DMS79 (cell line): ENCODE data around the gene TKT.

Experiments used
- DNase-seq: peaks from one replicate; lab custom pipeline; 2025; lab: John Stamatoyannopoulos, UW

TKT gene

GRCh38 chr3:53239800-53240199, 16.0 kb downstream of the TKT start:
- no peak for DNase-seq

- no peak for DNase-seq
Observed at GRCh38 chr3:53238886-53239285, 16.9 kb downstream of the TKT start.

DNA sequence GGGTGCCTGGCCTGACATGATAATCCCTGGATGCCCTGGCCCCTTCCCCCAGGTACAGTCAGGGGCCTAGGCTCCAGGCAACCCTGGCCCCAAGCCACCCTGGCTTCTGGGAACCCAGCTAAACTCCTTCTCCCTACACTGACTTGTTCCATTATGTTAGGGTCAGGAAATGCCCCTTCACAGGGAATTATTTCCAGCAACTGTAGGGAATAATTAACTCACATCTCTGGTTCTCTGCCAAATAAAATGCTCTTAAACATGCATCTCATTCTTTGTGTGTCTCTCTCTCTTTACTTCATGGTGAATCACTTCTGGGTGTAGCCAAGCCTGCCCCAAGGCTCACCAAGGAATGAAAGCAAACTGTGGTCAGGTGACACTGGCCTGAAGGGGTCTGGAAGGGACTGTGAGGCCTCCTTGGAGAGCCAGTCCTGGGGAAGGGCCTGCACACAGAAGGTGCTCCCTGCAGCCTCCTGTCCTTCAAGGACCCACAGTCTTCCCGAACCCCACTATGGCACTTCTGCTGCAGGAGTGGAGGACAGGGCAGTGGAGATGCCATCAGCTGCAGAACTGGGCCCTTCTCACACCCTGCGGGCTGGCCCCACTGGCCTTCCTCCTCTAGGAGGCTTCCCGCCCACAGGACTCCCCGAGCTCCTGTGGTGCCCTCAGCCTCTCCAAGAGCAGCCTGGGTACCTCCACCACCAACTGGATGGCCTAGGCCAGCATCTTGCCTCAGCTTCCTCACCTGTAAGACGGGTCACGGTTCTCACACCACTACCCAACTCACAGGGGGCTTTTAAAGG, 17.6 kb downstream of the TKT start:
- no peak for DNase-seq

- DNase-seq = no peak
Observed at GRCh38 chr3:53236112-53236841, 19.5 kb downstream of the TKT start.

DNA sequence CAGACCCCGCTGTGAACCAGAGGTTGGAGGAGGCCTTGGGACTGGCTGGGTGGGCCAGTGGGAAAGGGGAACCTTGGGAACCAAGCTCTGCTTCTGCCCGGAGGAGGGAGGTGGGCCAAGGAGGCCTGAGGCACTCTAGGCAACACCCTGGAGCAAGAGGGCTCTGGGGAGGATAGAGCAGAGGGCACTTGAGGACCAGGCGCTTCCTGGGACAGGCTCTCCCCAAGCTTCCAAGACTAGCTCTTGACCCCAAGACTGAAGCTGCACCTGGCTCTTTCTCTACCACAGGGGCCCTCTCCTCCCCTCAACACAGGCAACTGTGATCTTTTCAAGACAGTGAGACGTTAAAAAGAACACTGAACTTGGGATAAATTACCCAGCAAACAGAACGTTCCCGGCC, 20.3 kb downstream of the TKT start:
- no peak for DNase-seq

DNA sequence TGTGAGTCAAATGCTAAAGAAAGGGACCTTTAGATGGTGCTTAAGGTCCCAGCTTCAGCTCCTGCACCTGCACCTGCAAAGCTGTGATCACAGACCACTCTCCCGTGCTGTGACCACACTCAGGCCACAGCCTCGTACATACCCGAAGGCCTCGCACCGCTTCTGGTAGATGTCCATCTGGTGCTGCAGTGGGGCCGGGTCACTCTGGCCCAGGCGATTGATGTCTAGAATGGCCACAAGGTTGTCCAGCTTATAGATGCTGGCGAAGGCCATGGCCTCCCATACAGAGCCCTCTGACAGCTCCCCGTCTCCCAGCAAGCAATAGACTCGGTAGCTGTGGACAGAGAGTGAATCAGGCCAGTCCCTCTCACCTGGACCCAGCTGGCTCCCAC, 21.0 kb downstream of the TKT start:
- no peak for DNase-seq

DNA sequence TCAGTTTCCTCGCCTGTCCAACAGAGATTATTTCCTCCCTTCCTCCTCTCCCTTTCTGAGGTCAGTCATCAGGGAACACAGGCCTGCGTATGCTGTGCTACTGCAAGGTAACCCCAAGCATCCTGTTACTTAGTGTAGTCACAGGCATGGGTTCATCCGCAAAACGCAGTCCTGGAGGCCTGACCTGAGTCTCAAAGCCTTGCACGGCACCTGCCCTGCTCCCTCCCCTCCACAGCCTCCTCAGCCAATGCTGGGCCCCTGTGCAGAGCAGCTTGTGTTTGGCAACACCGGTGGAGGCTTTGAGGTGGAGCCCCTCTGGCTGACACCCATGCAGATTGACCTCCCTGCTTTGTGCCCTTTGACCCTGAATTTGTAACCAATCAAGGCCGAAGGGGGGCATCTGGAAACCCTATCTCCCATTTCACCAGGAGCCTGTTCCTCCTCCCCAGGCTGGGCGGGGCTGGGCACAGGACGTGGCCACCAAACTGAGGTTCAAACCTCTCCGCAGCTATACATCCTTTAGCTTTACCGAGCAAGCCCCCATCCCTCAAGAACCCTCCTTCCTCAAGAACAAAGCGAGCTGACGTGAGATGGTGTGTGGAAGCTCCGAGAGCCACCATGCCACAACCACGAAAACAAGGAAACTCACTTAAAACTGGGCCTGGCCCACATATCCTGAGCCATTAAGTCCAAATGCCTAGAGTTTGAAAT, 21.5 kb downstream of the TKT start:
- no peak for DNase-seq

- DNase-seq = no peak
Observed at GRCh38 chr3:53232641-53233377, 23.0 kb downstream of the TKT start.

GRCh38 chr3:53231532-53232511, 24.0 kb downstream of the TKT start:
- no peak for DNase-seq

DNA sequence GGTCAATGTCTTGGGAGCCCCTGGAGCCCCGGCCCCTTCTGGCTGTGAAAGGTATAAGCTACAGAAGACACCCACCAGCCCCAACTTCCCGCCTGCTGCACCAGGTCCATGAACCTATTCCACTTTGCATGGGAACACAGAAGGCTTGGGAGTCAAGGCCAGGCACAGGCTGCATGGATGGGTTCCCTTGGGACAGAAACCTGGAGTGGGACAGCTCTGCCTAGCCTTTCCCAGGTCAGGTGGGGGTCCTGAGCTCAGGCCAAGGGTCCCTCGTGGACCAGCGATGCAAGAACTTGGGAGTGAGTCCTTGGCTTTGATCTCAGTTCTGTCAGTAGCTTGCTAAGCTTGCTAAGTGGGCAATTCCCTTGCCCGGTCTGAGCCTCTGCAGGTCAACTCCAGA, 25.0 kb downstream of the TKT start:
- no peak for DNase-seq

DNA sequence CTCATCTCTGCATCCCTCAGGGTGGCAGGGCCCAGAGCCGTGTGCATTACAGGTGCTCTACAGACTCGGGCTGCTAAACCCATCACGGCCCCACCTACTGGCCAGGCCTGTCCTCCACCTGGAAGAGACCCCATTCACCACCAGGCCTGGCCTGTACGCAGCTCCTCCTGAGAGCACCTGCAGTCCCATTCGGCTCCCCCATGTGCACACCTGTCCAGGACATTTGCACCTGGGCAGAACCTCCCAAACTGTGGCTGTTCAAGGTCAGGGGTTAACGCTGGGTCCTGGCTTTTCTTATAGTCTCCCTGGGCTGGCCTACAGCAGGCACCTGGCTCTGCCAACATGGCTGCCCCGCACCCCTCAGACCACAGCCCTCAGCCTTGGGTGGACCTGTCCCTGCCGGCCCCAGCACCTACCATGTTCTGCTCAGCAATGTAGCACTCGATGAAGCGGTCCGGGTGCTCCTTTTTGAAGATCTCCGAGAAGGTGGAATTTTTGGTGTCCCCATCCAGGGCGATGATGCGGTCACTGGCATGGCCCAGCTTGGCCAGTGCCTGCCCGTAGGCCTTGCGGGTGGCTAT, 25.7 kb downstream of the TKT start:
- no peak for DNase-seq

DNA sequence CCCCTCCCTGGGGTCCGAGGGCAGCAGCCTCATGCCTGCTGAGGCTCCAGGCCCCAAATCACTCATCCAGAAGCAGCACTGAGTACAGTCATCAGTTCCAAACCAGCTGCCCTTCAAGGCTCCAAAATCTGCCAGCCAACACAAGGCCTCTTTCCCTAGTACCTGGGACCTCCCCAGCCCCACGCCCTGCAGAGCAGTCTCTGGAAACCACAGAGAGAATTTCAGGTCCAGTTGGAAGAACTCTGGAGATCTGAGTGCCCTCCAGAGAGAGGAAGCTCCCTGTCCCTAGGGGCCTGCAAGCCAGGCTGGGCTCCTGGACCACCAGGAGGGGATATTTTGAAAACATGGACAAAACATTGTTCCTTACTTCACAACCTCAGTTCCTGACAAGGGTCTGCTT, 26.2 kb downstream of the TKT start:
- DNase-seq = no peak

- DNase-seq = no peak
Observed at GRCh38 chr3:53229171-53229570, 26.7 kb downstream of the TKT start.

- DNase-seq = no peak
Observed at GRCh38 chr3:53227993-53228885, 27.6 kb downstream of the TKT start.

- no peak for DNase-seq
Observed at GRCh38 chr3:53226841-53227407, 28.9 kb downstream of the TKT start.

DNA sequence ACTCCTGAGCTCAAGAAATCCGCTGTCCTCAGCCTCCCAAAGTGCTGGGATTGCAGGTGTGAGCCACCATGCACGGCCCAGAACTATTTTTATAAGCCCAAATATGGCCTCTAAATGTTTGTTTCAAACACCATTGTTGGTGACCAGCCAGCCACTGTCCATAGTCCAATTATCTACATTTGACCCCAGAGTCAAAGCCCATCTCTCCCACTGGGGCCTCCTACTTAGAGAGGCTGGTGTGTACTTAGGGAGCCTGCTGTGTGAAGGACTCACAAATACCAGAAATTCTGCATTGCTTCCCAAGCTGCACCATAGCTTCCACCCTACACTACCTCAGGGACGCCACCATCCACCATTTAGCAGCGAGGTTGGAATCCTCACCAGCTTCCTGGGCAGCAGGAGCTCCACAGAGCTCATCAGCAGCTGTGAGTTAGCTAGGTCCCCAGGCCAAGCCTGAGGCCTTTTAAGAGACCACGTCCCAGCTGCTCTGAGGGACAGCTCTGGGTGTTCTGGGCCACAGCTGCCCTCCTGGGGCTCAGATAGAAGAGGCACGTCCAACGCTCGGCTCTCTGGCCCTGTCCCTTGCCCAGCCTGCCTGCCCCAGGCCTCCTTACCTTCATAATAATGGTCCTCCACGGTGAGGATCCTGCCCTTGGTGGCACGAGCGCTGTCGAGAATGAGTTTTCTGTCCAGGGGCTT, 29.5 kb downstream of the TKT start:
- DNase-seq = no peak

- no peak for DNase-seq
Observed at GRCh38 chr3:53225651-53226050, 30.2 kb downstream of the TKT start.

DNA sequence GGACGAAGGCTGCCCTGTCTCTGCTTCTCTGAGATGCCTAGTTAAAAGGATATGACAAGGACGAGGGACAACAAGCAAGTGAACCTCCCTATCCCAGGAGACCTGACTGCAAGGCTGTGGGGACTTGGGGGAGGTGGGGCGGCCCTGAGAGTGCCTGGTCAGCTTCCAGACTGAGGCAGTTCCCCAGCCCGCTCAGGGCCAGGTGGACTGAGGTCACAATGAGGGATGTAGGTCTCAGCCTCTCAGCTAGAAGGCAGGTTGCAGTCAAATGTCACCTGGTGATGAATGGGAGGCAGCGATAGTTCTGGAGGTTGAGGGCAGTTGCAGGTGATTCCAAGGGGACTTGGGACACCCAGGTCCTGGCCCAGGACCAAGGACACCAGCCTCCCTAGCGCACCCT, 30.6 kb downstream of the TKT start:
- no peak for DNase-seq

GRCh38 chr3:53224536-53224935, 31.3 kb downstream of the TKT start:
- DNase-seq = no peak
